GM19438 (cell line): ENCODE measurements around the gene SRRM4.

Experiments
- ATAC-seq: cut with Tn5 transposase; IDR thresholded peaks from one replicate; pipeline ENCODE4 v1.9.1; 2021; ENCODE audit warnings: low read depth; ENCODE audit not compliant: unreplicated experiment

SRRM4 gene

GRCh38 chr12:119114294-119114693, 133.0 kb downstream of the SRRM4 start:
- ATAC-seq, result no peak

- no peak for ATAC-seq
Observed at GRCh38 chr12:119115296-119115905, 134.1 kb downstream of the SRRM4 start.

- ATAC-seq, result no peak
Observed at GRCh38 chr12:119117936-119118335, 136.6 kb downstream of the SRRM4 start.

- ATAC-seq, result no peak
Observed at GRCh38 chr12:119118625-119119024, 137.3 kb downstream of the SRRM4 start.

GRCh38 chr12:119122047-119122446, 140.7 kb downstream of the SRRM4 start:
- no peak for ATAC-seq

- no peak for ATAC-seq
Observed at GRCh38 chr12:119122751-119123150, 141.4 kb downstream of the SRRM4 start.

GRCh38 chr12:119128527-119128926, 147.2 kb downstream of the SRRM4 start:
- ATAC-seq, result no peak

GRCh38 chr12:119129827-119130434, 148.6 kb downstream of the SRRM4 start:
- no peak for ATAC-seq

GRCh38 chr12:119130523-119130922, 149.2 kb downstream of the SRRM4 start:
- ATAC-seq, result no peak

GRCh38 chr12:119134284-119135072, 153.1 kb downstream of the SRRM4 start:
- ATAC-seq, result no peak

GRCh38 chr12:119136811-119137410, 155.6 kb downstream of the SRRM4 start:
- no peak for ATAC-seq

GRCh38 chr12:119139448-119139847, 158.1 kb downstream of the SRRM4 start:
- ATAC-seq, result no peak

- ATAC-seq, result no peak
Observed at GRCh38 chr12:119145367-119145766, 164.0 kb downstream of the SRRM4 start.

GRCh38 chr12:119147847-119148448, 166.6 kb downstream of the SRRM4 start:
- ATAC-seq, result no peak

- ATAC-seq, result no peak
Observed at GRCh38 chr12:119149270-119149669, 167.9 kb downstream of the SRRM4 start.

- ATAC-seq, result no peak
Observed at GRCh38 chr12:119151445-119152026, 170.2 kb downstream of the SRRM4 start.

GRCh38 chr12:119153477-119154434, 172.4 kb downstream of the SRRM4 start:
- no peak for ATAC-seq

- ATAC-seq, result no peak
Observed at GRCh38 chr12:119154435-119154818, 173.1 kb downstream of the SRRM4 start.

- ATAC-seq, result no peak
Observed at GRCh38 chr12:119156401-119157044, 175.2 kb downstream of the SRRM4 start.
